Fibroblast of the aortic adventitia (primary cell): Measurements from ENCODE around the gene DDX17. TPM values are rescaled to one million over a fixed set of nuclear protein-coding genes. Genes with fewer than 3 reads are reported as not detected.
"Not testable (repeated sequence)": the region's sequence is repeated elsewhere in the genome, so short reads cannot be mapped to it uniquely, and the experiment has no call there.

Experiments
- DNase-seq: peaks from one replicate; pipeline ENCODE4 v3.0.0-alpha.2; 2010; ENCODE audit warnings: low read depth
- H3K4me3 ChIP-seq: 2 replicates; pipeline ENCODE4 v1.5.1; 2011; ENCODE audit warnings: low read depth, mild to moderate bottlenecking, control low read depth, low read length, moderate library complexity
- total RNA-seq: library from RNA; depleted of rRNA; stranded (reverse); fragments of >200 nt; gene quantifications from 2 replicates; pipeline ENCODE4 v1.2.3, GENCODE V29; 2012; ENCODE audit warnings: low replicate concordance
- TF ChIP-seq, protein P1 (sequence below): IDR thresholded peaks from 2 replicates; pipeline ENCODE4 v1.5.1; 2011; ENCODE audit warnings: mild to moderate bottlenecking, low read length, control low read depth, inconsistent platforms; ENCODE audit not compliant: insufficient read depth

DDX17 gene
- total RNA-seq, 1 donor = 322 TPM

DNA sequence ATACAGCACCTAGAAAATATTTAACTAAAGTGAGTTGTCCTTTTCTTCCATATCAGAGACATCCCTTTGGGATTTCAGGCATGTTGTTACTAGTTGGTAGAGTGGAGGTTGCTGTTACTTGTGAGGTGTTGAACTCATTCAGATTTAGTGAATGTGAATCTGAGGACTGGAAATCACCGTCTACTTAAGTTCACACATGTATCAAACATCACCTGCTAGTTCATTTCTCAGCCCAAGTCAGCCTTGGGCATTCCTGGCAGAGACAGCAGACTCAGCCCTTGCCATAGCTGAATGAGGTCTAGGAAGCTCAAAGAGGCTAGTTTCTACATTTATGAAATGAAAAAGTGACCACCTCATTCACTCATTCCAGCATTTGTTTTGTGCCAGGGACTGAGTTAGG is 28.5 kb downstream of the DDX17 start:
- no peak for DNase-seq
- no peak overlapping the region for H3K4me3 ChIP-seq
- TF ChIP-seq, protein P1, sequence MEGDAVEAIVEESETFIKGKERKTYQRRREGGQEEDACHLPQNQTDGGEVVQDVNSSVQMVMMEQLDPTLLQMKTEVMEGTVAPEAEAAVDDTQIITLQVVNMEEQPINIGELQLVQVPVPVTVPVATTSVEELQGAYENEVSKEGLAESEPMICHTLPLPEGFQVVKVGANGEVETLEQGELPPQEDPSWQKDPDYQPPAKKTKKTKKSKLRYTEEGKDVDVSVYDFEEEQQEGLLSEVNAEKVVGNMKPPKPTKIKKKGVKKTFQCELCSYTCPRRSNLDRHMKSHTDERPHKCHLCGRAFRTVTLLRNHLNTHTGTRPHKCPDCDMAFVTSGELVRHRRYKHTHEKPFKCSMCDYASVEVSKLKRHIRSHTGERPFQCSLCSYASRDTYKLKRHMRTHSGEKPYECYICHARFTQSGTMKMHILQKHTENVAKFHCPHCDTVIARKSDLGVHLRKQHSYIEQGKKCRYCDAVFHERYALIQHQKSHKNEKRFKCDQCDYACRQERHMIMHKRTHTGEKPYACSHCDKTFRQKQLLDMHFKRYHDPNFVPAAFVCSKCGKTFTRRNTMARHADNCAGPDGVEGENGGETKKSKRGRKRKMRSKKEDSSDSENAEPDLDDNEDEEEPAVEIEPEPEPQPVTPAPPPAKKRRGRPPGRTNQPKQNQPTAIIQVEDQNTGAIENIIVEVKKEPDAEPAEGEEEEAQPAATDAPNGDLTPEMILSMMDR = no peak

GRCh38 chr22:38474003-38474607 is 32.0 kb downstream of the DDX17 start:
- DNase-seq = no peak

DNA sequence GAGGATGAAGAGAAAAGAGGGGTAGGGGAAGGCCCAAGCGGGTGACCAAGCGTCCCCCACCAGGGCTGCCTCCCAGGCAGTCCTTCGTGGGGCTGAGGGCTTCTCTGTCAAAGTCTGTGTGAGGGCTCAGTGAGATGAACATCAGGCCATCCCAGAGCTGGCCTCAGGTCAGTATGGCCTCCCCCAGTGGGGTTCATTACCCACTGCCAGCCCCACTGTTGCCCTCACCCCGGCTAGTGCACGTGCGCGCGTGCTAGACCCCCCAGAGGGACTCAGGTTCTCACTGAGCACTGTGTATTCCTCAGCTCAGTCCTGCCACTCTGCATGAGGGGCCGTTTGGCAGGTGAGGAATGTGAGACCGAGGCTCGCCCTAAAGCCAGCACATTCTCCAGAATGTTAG is 34.9 kb downstream of the DDX17 start:
- no peak overlapping the region for H3K4me3 ChIP-seq
- no peak for DNase-seq
- TF ChIP-seq, protein P1 = no peak

More at GRCh38 chr22:38474003-38474607, 32.0 kb downstream of the DDX17 start:
- H3K4me3 ChIP-seq = no peak overlapping the region
- TF ChIP-seq, protein P1 = no peak

DNA sequence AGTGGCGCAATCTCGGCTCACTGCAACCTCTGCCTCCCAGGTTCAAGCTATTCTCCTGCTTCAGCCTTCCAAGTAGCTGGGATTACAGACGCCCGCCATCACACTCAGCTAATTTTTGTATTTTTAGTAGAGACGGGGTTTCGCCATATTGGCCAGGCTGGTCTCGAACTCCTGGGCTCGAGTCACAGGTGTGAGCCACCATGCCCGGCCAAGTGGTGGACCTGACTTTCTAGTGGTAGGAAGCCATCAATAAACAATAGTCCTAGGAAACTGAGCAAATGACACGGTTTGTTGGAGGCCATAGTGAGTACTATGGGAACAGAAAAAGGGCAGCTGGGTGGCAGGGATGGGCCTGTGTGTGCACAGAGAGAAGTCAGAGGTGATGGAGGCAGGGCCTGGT is 35.9 kb downstream of the DDX17 start:
- H3K4me3 ChIP-seq, DNase-seq: not testable (repeated sequence)

DNA sequence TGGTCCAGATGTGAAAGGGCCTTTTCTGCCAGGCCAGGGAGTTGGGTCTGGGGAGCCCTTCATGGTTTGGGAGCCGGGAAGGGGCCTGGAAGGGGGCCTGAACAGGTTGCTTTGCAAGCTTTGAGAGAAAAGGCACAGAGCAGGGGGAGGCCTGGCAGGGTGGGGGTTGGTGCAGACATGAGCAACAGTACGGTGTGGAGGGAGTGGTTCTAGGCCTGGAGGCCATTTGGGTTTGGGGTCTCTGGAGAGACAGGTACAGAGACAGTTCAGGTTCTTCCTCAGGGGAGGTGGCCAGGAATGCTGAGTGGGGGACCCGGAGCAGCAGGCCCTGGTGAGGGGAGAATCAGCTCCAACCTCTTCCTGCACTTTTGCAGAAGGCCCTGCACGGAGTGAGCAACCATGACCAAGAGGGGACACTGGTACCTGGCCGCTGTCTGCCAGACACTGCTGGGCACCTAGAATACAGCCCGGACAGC is 36.8 kb downstream of the DDX17 start:
- TF ChIP-seq, protein P1 = no peak
- no peak for DNase-seq
- H3K4me3 ChIP-seq = peak overlapping the region; percentile 99

DNA sequence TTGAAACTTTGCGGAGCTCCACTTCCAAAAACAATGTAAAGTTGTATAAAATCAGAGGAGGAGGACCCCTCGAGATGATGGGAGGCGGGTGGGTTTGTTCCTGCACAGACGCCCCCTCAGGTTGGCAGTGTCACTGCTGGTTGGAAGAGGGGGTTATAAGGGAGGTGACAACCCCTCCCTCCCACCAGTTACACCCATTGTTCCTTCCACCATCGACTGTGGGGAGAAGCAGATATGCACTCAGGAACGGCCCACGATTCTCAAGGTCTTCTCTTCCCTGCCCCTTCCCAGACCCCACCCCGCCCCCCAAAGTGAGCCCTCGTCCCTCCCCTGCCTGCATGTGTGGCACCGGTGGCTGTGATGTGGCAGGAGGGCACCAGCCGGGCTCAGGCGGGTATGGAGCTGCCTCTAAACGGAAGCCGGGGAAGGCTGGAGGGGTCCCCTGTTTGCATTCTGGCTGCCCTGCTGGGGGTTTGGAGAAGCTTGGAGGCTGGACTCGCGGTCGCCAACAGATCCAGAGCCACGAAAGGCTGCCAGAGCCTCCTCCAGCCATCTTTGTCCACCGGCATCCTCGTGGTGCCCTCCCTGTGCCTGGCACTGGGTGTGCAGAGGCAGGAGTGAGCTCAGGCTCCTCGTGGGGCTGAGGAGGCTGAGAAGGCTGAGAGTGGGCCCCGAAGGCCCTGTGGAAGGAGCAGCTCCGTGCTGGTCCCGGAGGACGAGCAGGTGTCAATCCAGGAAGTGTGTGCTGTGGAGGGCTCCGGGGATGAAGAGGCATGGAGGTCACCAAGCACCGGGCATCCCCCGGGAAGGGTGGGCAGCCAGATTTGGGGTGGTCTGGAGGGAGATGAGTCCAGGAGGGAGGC is 37.4 kb downstream of the DDX17 start:
- TF ChIP-seq, protein P1 = peak; percentile 45
- no peak for DNase-seq
- peak overlapping the region; percentile 99 for H3K4me3 ChIP-seq

DNA sequence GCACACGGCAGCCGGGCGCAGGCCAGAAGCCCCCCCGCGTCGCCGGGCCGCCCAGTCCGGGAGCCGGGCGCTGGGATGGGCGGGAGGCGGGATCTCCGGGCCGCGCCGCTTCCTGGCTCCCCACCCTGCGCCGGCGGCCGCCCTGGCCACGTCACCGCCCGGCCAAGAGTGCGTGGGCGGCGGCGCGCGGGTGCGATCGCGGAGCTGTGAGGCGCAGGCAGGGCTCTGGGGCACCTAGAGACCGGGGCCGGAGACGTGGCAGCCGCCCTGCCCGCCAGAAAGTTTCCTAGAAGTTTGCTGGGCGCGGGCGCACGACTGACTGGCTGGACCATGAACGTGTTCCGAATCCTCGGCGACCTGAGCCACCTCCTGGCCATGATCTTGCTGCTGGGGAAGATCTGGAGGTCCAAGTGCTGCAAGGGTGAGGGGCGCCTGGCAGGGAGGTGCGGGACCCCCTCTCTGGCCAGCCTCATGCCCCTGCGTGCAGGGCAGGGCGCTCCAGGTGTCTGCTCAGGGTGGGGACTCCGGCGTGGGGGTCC is 38.1 kb downstream of the DDX17 start, which contains the start of gene KDELR3:
TSS of gene KDELR3 (plus strand) at position 193 of the 539 bp plus-strand sequence. CDS start at position 331, 138 bp downstream.
- peak within 1 kb of the TSS; percentile 99 for H3K4me3 ChIP-seq
- TF ChIP-seq, protein P1 = no peak
- DNase-seq = peak; percentile 63
